DND-41 (cell line): ENCODE results near the gene TRIP13.
A peak's percentile ranks its signal among the peaks of the same experiment; 100 is the strongest.

ENCODE experiments used
- ATAC-seq: fragments of 200-7000 bp; cut with Tn5 transposase; 3 replicates; pipeline ENCODE4 v1.9.1; 2021; ENCODE audit warnings: low read depth; ENCODE audit not compliant: insufficient read depth
- DNase-seq: peaks from one replicate; pipeline ENCODE4 v3.0.0-alpha.2; 2020
- H2AFZ ChIP-seq: 2 replicates; pipeline ENCODE4 v1.6.0; 2012; ENCODE audit warnings: low read depth, low read length
- H3K27ac ChIP-seq: 2 replicates; pipeline ENCODE4 v1.5.1; 2012; ENCODE audit warnings: low read length, inconsistent platforms
- H3K27me3 ChIP-seq: fragments of 200-600 bp; sonication (generic); 2 replicates; pipeline ENCODE4 v1.6.0; 2012; ENCODE audit warnings: low read length, mild to moderate bottlenecking, inconsistent platforms; ENCODE audit not compliant: insufficient read depth, poor library complexity
- H3K36me3 ChIP-seq: 2 replicates; pipeline ENCODE4 v1.5.1; 2012; ENCODE audit warnings: low read length, inconsistent platforms; ENCODE audit not compliant: insufficient read depth
- H3K4me1 ChIP-seq: 2 replicates; pipeline ENCODE4 v1.5.1; 2012; ENCODE audit warnings: mild to moderate bottlenecking, low read length; ENCODE audit not compliant: insufficient read depth
- H3K4me2 ChIP-seq: 2 replicates; pipeline ENCODE4 v1.6.0; 2012; ENCODE audit warnings: mild to moderate bottlenecking, moderate library complexity, low read length, inconsistent platforms; ENCODE audit not compliant: insufficient read depth
- H3K4me3 ChIP-seq, 2 experiments: fragments of 200-600 bp in 1 of 2; shearing (Covaris generic) in 1 of 2; 2 replicates each; pipeline ENCODE4 v1.5.1; 2012 to 2016; ENCODE audit warnings: inconsistent platforms in 2 of 2, low read length in 2 of 2, mild to moderate bottlenecking in 2 of 2, low read depth in 1 of 2, moderate library complexity in 1 of 2
- H3K79me2 ChIP-seq: 2 replicates; pipeline ENCODE4 v1.6.0; 2012; ENCODE audit warnings: low read length, inconsistent platforms; ENCODE audit not compliant: insufficient read depth
- H3K9ac ChIP-seq: 2 replicates; pipeline ENCODE4 v1.6.0; 2012; ENCODE audit warnings: low read depth, mild to moderate bottlenecking, inconsistent platforms, low read length, moderate library complexity
- H3K9me3 ChIP-seq: 2 replicates; pipeline ENCODE4 v1.5.1; 2012; ENCODE audit warnings: low read length, moderate library complexity, mild to moderate bottlenecking, inconsistent platforms; ENCODE audit not compliant: insufficient read depth, severe bottlenecking
- H4K20me1 ChIP-seq: 2 replicates; pipeline ENCODE4 v1.6.0; 2012; ENCODE audit warnings: low read length; ENCODE audit not compliant: insufficient read depth
- CTCF ChIP-seq: IDR thresholded peaks from 2 replicates; pipeline ENCODE4 v1.5.1; 2012; ENCODE audit warnings: borderline replicate concordance, low read length, moderate library complexity, mild to moderate bottlenecking; ENCODE audit not compliant: poor library complexity, severe bottlenecking; ENCODE audit errors: extremely low read depth
- EZH2 ChIP-seq: IDR thresholded peaks from 3 replicates; pipeline ENCODE4 v1.6.1; 2012; ENCODE audit warnings: borderline replicate concordance, low read depth, mild to moderate bottlenecking, moderate library complexity, low read length, inconsistent platforms; ENCODE audit not compliant: severe bottlenecking

Gene TRIP13

GRCh38 chr5:947626-948471, 55.2 kb downstream of the TRIP13 start:
- ATAC-seq (peak; percentile 81), DNase-seq (peak; percentile 66)
- peaks cover 9% of the 10 kb centered on the region for H3K9me3 ChIP-seq
- H3K9ac ChIP-seq, result no peak overlapping the region
- no peak overlapping the region for H3K27ac ChIP-seq
- H3K4me1 ChIP-seq, result peaks cover 15% of the 10 kb centered on the region; the same call in 1 of the 2 replicates
- H3K79me2 ChIP-seq, result no peaks in the 10 kb centered on the region
- peaks cover 14% of the 10 kb centered on the region for H4K20me1 ChIP-seq
- no peak overlapping the region for H3K4me3 ChIP-seq
- H3K36me3 ChIP-seq, result no peaks in the 10 kb centered on the region
- peaks cover 17% of the 10 kb centered on the region for H3K27me3 ChIP-seq
- TF ChIP-seq CTCF, result peak; percentile 28
- TF ChIP-seq EZH2, result no peak
- H2AFZ ChIP-seq, result no peak overlapping the region
- H3K4me2 ChIP-seq, result no peak overlapping the region

- H3K9ac ChIP-seq, result no peak overlapping the region
- TF ChIP-seq EZH2 (no peak), CTCF (no peak)
- H3K36me3 ChIP-seq, result no peaks in the 10 kb centered on the region
- H4K20me1 ChIP-seq, result peaks cover 14% of the 10 kb centered on the region
- H2AFZ ChIP-seq, result no peak overlapping the region
- H3K27ac ChIP-seq, result no peak overlapping the region
- no peak overlapping the region for H3K4me3 ChIP-seq
- H3K4me1 ChIP-seq, result peaks cover 15% of the 10 kb centered on the region; the same call in 1 of the 2 replicates
- ATAC-seq (no peak), DNase-seq (no peak)
- peaks cover 14% of the 10 kb centered on the region for H3K27me3 ChIP-seq
- no peak overlapping the region for H3K4me2 ChIP-seq
- peaks cover 9% of the 10 kb centered on the region for H3K9me3 ChIP-seq
- H3K79me2 ChIP-seq, result no peaks in the 10 kb centered on the region
These were observed 56.0 kb downstream of the TRIP13 start for GRCh38 chr5:948472-949274.

GRCh38 chr5:949275-949543, 56.5 kb downstream of the TRIP13 start:
- Histone ChIP-seq H4K20me1 (peaks cover 12% of the 10 kb centered on the region), H3K9me3 (peaks cover 9% of the 10 kb centered on the region), H2AFZ (no peak overlapping the region), H3K27ac (no peak overlapping the region), H3K4me1 (peaks cover 15% of the 10 kb centered on the region; the same call in 1 of the 2 replicates), H3K9ac (no peak overlapping the region), H3K27me3 (peaks cover 14% of the 10 kb centered on the region), H3K4me3 (no peak overlapping the region), H3K4me2 (no peak overlapping the region), H3K79me2 (no peaks in the 10 kb centered on the region), H3K36me3 (no peaks in the 10 kb centered on the region)
- no peak for DNase-seq
- no peak for ATAC-seq
- no peak for TF ChIP-seq CTCF
- TF ChIP-seq EZH2, result no peak
